ENCODE data around the gene FNDC8.
"Not testable (repeated sequence)": the region's sequence is repeated elsewhere in the genome, so short reads cannot be mapped to it uniquely, and the experiment has no call there.

Gene FNDC8

DNA sequence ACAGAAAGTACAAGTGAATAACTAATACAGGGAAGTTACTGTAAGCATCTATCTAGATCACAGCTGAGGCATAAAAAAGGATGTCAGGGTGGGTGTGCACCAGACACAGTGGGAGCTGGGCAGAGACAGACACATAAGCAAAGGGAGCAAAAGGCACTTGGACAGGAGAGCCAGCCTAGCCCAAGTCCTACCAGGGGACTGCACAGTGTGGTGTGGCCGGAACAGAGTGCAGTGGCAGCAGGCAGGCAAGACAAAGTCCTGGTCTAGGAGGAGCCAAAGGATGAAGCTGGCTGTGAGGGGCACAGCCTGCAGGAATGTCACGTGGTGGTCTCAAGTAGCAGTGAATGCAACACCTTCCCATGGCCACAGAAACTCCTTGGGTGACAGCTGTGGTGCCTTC lies 23.6 kb upstream of the FNDC8 start:
- no peak for DNase-seq

DNA sequence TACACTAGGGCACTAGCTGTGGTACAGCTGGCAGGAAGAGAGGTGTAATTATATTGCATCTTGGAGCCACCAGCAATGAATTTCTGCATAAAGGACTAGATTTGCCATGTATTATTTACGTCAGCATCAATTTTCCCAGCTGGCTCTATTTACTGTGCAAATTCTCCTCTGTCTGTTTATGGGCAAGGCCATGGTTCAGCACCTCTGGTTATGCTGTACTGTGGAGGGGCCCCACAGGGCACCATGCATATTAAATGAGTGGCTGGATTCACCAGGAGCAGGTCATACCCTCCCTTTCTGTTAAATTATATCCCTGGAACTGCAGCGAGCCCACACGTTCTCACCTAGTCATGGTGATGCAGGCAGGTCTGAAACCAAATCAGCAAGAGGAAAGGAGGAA lies 21.5 kb upstream of the FNDC8 start:
- DNase-seq, result no peak

DNA sequence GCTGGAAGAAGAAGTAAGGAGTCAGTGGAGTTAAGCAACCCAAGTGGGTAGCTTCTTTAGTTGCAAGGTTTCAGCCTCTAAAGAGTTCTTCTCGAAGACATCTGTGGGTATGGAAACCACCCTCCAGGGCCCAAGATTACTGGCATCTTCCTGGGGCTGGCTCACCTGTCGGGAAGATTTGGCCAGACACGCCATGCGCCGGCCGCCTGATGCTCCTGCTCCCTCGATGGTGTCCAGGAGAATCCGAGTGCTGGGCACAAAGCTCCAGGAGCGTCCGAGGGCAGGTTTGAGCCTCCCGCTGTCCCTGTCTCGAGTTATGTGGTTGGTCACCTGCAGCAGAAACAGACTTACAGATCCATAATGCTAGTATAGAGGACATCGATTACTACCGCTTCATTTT lies 20.4 kb upstream of the FNDC8 start:
- DNase-seq, result no peak

DNA sequence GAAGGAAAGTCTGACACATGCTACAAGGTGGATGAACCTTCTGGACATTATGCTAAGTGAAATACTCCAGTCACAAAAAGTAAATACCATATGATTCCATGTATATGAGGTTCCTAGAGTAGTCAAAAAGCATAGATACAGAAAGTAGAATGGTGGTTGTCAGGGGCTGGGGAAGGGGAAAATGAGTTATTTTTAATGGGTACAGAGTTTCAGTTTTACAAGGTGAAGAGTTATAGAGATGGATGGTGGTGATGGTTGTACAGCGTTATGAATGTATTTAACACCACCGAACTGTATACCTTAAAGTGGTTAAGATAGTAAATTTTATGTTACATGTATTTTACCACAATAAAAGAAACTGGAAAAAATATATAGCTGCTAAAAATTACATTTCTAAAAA lies 19.7 kb upstream of the FNDC8 start:
- DNase-seq, result no peak

DNA sequence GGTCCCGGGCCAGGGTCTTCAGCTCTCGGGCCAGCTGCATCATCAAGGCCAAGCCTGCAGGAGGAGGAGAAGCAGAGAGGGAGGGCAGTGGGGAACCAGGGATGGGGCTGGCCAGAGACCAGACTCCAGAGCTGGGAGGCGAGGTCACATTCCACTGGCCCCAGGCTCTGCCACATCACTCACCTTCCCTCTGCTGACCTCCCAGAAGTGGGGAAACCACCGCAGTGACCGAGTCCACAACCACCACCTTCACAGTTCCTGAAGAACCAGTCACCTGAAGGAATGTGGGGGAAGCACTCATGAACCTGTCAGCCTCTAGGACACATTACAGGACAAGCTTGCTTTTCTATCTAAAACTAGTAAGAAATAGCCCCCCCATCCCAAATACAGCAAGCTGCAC lies 18.1 kb upstream of the FNDC8 start:
- no peak for DNase-seq

DNA sequence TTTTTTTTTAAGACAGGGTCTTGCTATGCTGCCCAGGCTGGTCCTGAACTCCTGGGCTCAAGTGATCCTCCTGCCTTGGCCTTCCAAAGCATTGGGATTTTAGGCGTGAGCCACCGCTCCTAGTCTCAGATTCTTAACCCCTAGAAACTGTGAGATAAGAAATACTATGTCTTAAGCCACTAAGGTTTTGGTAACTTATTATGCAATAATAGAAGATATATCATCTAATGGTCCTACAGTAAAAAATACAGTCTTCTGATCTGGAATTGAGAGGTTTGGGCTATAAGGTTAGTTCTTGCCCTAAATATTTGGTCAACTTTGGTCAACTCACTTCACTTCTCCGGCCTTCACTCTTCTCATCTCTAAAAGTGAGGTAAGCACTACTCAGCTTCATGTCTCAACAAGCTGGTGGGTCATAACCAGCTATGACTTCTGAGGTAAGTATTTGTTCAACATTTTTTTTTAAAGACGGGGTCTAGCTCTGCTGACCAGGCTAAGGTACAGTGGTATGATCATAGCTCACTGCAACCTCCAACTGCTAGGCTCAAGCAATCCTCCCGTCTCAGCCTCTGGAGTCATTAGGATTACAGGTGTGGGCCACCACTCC lies 16.5 kb upstream of the FNDC8 start:
- DNase-seq, result no peak

DNA sequence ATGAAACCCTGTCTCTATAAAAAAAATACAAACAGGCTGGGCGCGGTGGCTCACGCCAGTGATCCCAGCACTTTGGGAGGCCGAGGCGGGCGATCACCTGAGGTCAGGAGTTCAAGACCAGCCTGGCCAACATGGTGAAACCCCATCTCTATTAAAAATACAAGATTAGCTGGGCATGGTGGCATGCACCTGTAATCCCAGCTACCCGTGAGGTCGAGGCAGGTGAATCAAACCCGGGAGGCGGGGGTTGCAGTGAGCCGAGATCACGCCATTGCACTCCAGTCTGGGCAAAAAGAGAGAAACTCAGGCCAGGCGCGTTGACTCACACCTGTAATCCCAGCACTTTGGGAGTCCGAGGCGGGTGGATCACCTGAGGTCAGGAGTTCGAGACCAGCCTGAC lies 10.6 kb upstream of the FNDC8 start:
- DNase-seq, result not testable (repeated sequence)

DNA sequence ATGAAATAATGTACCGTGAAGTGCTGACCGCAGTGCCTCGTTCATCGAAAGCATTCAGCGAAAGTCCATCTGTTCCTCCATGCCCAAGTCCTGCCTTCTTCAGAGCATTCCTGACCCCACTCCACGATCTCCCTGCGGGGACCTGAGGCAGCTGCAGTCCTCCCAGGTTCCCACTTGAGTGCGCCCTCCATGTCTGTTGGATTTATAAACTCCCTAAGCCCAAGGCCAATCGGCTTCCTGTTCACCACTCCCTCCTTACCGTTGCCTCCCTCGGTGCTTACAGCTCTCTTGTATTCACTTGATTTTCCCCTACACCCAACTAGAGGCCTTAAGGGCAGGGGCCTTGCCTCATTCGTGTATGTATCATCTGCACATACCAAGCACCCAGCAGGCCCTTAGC lies 4.6 kb upstream of the FNDC8 start:
- no peak for DNase-seq

DNA sequence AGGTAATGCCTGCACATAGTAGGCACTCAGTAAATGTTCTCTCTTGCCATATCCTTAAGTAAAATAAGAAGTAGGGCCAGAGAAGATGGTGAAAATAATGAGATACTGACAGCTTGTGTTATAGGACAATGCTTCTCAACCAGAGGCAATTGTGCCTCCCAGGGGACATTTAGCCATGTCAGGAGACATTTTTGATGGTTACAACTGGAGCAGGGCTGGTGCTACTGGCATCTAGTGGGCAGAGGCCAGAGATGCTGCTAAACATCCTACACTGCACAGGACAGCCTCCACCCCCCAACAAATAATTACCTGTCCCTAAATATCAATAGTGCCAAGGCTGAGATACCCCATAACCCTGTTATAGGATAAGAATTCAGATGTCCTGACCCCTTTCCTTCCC lies 3.4 kb upstream of the FNDC8 start:
- peak; percentile 40 for DNase-seq

DNA sequence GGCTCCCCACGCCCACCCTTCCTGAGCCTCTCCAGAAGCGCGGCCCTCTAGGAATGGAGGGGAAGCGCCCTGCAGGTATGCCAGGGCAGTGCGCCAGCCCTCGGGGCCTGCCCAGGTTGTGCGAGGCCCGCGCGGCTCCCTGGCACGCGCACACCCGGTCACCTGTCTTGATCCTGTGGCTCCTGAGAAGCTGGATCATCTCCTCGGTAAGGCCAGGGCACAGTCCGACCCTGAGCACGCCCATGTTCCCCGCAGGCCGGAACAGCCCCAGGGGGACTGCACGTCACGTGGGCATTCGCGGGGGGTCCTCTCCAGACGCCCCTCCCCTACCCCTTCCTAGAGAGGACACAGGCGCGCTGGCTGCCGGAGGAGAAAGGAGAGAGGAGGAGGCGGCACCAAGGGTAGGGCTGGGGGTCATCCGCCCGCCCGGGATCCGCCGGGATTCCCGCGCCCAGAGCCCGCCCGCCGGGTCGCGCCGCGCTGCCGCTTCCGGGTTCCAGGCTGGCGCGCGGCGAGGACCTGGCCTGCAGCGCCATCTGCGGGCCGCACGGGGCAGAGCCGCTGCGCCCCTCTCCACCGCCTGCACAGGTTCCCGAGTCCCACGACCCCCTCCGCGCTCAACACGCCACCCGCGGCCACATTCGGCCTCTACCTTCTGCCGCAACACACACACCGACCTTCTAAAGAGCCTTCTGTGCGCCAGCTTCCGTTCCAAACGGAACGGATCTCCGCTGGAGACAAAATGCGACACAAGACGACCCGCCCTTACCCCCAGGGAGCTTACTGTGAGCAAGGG lies 1.8 kb upstream of the FNDC8 start, which contains the start of gene RAD51D:
Gene RAD51D (minus strand): TSS at position 491 of the 796 bp plus-strand sequence. CDS start 247 bp downstream, at position 244.
- peak; percentile 76 for DNase-seq

DNA sequence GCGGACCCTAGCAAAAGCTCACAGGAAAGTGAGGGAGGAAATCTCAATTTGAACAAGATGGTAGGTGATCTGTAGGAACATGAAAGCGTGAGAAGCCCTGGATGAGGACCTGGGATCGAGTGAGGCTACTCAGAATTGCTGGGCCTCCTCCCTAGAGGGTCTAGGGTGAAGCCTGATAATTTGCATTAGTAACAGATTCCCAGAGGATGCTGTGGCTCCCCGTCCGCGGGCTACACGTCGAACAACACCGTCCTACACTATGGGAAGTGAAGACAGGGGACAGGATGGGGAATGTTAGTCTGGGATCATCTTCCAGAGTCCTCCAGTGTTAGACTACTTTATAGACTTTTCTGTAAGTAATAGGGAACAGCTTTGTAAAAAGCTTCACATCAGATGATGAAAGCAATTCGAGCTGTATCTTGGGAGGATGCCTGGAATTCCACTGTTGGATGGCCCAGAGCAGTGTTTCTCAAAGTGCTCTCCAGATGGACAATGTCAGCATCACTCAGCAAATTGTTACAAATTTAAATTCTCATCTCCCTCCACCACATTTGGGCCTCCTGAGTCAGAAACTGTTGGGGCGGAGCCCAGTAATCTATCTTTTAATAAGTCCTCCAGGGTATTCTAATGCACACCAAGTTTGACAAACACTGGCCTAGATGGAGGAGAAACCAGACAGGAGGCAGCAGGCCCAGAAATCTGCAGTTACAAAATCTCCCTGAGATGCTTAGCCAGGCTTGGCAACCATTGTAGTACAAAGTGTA lies 6.5 kb downstream of the FNDC8 start:
- no peak for DNase-seq

DNA sequence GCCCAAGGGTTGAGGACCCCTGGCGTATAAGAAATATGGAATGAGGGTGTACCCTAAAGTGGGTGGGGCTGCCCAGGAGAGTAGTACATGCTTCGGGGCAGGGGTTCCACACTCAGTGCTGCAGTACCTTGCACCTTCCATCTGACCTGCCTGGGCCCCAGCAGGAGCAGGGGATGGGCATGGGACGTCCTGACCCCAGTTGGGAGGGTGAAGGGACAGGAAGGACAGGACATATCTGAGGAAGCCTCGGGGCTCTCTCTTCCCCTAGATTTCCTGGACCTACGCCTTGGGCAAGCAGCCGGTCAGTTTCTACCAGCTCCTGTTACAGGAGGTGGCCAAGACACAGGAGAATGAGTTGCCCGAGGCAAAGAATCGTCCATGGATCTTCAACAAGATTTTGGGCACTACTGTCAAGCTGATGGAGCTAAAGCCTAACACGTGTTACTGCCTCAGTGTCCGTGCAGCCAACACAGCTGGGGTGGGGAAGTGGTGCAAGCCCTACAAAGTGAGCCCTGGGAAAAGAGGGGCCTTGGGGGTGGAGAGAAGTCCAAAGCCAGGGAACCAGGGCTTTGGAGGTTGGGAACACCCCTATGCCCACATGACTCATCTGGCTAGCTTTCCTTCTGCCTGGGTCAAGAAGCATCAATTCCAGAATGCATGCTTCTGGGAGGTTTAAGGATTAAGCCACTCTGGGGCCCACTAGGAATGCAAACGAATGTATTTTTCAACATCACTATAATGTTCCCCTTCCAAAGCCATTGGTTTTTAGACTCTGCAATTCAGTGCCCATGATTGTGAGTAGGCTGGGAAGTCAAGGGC lies 7.9 kb downstream of the FNDC8 start:
- DNase-seq, result no peak

DNA sequence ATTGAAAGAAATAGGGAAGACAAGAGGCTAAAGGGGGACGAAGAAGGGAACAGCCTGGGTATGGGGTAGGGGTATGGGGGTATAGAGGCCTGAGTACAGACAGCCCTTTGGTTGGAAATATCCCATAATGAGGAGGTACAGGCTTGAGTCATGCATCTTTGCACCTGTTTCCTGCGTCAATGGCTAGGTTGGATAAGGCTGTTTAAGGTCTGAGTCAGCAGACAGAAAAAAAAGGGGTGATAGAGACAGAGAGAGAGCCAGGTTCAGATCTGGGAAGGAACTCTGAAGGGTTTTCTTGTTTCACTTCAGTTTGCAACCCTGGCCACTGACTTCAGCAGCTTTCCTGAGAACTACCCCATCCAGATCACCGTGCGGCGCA lies 8.5 kb downstream of the FNDC8 start:
- no peak for DNase-seq

DNA sequence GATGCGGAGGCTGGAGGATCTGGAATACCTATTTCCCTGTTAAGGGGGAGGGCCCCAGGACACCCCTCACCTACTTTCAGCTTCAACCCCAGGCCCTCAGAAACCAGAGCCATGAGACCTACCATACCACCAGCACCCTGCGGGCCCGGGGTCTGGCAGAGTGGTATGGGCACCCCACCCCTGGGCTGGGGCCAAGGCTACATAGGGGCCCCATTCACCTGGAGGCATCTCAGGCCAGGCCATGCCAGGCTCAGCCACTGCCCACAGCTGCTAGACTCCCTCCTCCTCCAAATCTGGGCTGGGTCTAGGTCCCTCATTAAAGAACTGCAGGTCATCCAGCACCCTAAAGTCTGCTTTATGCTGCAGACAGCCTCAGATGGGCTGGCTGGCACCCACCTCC lies 9.0 kb downstream of the FNDC8 start:
- no peak for DNase-seq

DNA sequence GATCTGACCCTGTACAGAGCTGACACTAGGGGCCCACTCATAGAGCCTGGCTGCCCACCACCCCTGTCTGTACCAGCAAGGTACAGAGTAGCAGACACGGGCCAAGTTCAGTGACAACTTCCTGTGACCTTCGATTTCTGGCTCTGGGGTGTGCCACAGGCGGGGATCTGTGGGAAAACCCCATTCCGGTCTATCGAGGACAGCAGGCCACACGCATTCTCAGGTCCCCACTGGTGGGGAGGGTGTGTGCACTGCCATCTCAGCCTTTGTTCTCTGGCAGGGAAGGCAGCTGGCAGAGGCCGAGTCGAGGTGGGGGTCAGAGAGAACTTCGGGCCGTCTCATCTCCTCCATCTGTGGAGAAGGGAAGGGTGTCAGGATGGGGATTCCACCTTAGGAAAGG lies 10.7 kb downstream of the FNDC8 start:
- DNase-seq, result no peak

DNA sequence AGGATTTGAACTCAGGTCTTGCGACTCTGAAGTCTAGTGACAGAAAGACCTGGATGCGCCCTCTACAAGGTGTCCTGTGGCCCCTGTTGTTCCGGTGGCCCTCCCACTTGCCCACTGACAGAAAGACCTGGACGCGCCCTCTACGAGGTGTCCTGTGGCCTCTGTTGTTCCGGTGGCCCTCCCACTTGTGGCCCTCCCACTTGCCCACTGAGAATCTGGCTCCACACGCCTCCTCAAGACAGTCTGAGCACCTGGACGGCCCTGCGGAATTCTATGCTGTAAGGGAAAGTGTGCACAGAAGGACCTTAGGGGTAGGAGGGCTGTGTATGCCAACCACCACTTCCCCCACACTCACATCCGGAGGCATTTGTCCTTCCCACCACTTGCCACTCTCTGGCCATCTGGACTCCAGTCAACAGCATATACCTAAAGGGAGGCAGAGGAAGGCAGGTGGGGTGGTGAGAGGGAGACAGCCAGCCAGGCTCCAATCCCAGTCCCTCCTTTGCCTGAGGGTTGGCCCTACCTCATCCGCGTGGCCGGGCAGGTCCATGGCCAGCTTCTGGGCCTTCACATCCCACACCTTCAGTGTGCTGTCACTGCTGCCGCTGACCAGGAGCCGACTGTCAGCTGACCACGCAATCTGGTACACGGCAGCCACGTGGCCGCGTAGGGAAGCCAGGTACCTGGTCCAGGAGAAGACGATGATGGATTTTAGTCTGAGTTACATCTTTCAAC lies 11.6 kb downstream of the FNDC8 start:
- DNase-seq, result no peak

DNA sequence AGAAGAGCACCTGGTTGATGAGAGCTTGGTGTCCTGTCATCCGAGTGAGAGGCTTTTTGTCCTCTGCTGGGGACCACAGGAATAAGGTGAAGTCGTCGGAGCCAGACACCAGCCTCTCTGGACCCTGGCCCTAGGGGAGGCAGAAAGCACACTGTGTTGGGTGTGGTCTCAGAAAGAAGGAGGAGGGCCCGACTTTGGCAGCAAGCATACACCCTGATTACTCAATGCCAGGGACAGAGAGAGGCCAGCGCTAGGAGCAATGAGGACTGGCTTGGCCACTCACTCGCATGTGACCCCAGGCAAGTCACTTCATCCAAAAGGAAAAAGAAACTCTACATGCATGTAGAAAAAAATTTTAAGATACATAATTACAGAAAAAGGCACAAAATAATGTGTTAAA lies 13.9 kb downstream of the FNDC8 start:
- DNase-seq, result no peak

DNA sequence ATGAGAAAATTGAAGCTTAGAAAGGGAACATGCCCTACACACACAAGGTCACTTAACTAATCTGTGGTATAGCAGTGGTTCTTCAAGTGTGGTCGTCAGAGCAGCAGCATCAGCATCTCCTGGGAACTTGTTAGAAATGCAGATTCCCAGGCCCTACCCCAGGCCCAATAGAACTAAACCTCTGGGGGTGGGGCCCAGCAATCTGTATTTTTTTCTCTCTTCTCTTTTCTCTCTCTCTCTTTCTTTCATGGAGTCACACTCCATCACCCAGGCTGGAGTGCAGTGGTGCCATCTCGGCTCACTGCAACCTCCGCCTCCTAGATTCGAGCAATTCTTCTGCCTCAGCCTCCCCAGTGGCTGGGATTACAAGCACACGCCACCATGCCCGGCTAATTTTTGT lies 16.8 kb downstream of the FNDC8 start:
- no peak for DNase-seq

DNA sequence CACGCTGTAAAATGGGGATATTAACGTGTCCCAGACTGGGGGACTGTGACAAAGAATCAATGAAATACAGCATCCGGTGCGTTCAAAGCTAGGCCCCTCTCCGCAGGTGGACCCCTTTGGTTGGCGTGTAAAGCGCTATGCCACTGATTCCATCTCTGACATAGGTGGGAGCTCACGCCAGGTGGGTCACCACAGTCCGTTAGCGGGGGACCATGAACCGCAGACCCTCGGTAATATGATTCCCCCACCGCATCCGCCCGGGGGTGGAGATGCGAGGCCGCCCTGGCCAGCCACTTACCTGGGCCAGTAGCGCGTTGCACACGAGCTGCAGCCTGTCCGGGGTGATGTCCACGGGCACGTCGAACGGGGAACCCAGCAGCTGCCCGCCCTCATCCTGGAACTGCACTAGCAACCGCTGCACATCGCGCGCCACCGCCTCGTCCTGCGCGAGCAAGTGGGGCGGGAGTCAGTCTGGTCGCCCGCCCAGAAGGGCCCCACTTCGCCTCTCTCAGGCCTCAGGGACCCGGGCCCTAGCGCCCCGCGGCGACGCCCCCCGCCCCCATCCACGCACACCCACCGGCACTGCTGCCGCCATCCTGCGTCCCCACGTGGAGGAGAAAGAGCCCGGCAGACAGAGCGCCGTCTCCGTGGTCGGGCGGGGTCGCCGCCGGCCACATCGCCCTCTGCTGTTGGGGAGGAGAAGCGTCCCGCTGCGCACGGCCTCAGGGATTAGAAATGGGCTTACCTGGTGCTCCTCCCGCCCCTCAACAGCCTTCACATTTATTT lies 20.5 kb downstream of the FNDC8 start, which contains the start of gene NLE1:
Gene NLE1 (minus strand): TSS at position 623 of the 786 bp plus-strand sequence. CDS start 28 bp downstream, at position 595.
- DNase-seq, result peak; percentile 91

DNA sequence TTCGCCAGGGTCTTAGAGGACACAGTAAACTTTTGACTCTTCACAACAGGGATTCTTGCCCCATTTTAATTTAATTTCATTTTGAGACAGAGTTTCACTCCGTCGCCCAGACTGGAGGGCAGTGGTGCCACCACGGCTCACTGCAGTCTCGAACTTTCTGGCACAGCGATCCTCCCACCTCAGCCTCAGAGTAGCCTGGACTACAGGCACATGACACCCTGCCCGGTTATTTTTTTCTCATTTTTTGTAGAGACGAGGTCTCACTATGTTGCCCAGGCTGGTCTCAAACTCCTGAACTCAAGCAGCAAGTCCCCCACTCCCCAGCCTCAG lies 21.0 kb downstream of the FNDC8 start:
- no peak for DNase-seq

DNA sequence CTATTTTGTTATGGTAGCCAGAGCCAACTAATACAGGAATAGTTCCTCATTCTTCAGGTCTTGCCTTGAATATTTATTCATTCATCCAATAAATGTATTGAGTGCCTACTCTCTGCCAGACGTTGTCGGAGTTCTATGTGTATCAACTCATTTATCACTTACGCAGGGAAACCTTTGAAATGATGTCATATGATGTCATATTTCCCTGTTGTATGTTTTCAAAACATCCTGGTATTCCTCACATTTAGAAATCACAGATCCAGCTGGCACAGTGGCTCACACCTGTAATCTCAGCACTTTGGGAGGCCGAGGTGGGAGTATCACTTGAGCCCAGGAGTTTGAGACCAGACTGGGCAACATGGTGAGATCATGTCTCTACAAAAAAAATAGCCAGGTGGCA lies 23.4 kb downstream of the FNDC8 start:
- DNase-seq, result no peak
